ENCODE measurements around the gene WDR46. TPM values are rescaled to one million over a fixed set of nuclear protein-coding genes. Genes with fewer than 3 reads are reported as not detected.

Gene WDR46
- total and polyA plus RNA-seq, 5 experiments from 2014 or later: 53.3 to 83.7 (median 71.3) TPM

DNA sequence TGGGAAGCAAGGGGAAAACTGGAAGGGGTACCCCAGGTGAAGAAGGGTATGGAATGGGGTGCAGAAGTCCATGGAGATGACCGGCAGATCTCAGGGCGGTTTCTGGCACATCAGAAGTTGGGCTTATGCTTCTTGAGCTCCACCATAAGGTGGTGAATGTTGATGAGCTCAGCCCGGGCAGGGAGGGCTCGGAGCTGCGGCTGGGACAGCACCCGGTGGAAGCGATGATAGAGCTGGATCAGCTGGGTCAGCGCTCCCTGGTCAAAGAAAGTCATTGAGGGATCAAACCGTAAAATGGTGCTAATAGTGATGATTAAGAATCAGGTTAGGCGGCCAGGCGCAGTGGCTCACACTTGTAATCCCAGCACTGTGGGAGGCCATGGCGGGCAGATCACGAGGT is 38.3 kb downstream of the WDR46 start:
- peak overlapping the region; percentile 36 to 94 (median 90) for H3K4me3 Mint-ChIP-seq
- ATAC-seq (no peak), DNase-seq (no peak)
- peak overlapping the region; percentile 91 to 99 (median 98) for H3K27ac Mint-ChIP-seq
- POLR2A ChIA-PET: interaction anchor here (0.8 to 5.4 kb wide), 7 partner anchors 21 to 279 kb away, joined by 3 to 84 read pairs (median 37); partner anchors contain the start of genes B3GALT4, PFDN6, RGL2 and RING1
- peaks cover 0 to 37% (median 0%) of the 10 kb centered on the region in 3 donors for H3K36me3 Mint-ChIP-seq
- H3K4me1 Mint-ChIP-seq: peaks cover 22 to 41% (median 38%) of the 10 kb centered on the region in 4 donors
- H3K27me3 Mint-ChIP-seq: no peaks in the 10 kb centered on the region
- H3K9me3 Mint-ChIP-seq: no peaks in the 10 kb centered on the region

- POLR2A ChIA-PET: interaction anchor here (0.6 to 5.4 kb wide), 26 partner anchors 9 to 411 kb away, joined by 3 to 84 read pairs (median 8); partner anchors contain the start of genes B3GALT4, COL11A2, HLA-DPA1 and HSD17B8
- H3K4me1 Mint-ChIP-seq: peaks cover 22 to 41% (median 38%) of the 10 kb centered on the region in 4 donors
- H3K9me3 Mint-ChIP-seq: no peaks in the 10 kb centered on the region
These were observed 39.1 kb downstream of the WDR46 start for GRCh38 chr6:33249732-33250630.

GRCh38 chr6:33248932-33249731 is 39.9 kb downstream of the WDR46 start:
- H3K36me3 Mint-ChIP-seq: peaks cover 0 to 29% (median 0%) of the 10 kb centered on the region in 3 donors
- peaks cover 22 to 41% (median 38%) of the 10 kb centered on the region in 4 donors for H3K4me1 Mint-ChIP-seq
- DNase-seq (peak; percentile 87 to 98 (median 95)), ATAC-seq (peak; percentile 86 to 89)
- H3K27me3 Mint-ChIP-seq: no peaks in the 10 kb centered on the region
- POLR2A ChIA-PET: interaction anchor here (0.5 to 5.4 kb wide), 41 partner anchors 10 to 410 kb away, joined by 3 to 84 read pairs (median 6); partner anchors contain the start of genes B3GALT4, BRD2, COL11A2 and HLA-DPA1
- H3K27ac Mint-ChIP-seq: peak overlapping the region; percentile 91 to 99 (median 98)
- no peaks in the 10 kb centered on the region for H3K9me3 Mint-ChIP-seq
- peak overlapping the region; percentile 83 to 94 (median 90) for H3K4me3 Mint-ChIP-seq

More at GRCh38 chr6:33249732-33250630, 39.1 kb downstream of the WDR46 start:
- ATAC-seq (no peak), DNase-seq (peak in 2 of 10 donors; percentile 4 to 64)
- peaks cover 0 to 31% (median 0%) of the 10 kb centered on the region in 3 donors for H3K36me3 Mint-ChIP-seq
- peak overlapping the region; percentile 91 to 99 (median 98) for H3K27ac Mint-ChIP-seq
- H3K27me3 Mint-ChIP-seq: no peaks in the 10 kb centered on the region
- H3K4me3 Mint-ChIP-seq: peak overlapping the region; percentile 83 to 94 (median 90)

GRCh38 chr6:33248643-33248931 is 40.5 kb downstream of the WDR46 start:
- Mint-ChIP-seq H3K36me3 (peaks cover 0 to 27% (median 0%) of the 10 kb centered on the region in 3 donors), H3K4me3 (peak overlapping the region; percentile 83 to 94 (median 90)), H3K4me1 (peaks cover 22 to 41% (median 38%) of the 10 kb centered on the region in 4 donors)

GRCh38 chr6:33247977-33248642 is 40.9 kb downstream of the WDR46 start:
- Mint-ChIP-seq H3K9me3 (no peaks in the 10 kb centered on the region), H3K27ac (peak overlapping the region; percentile 86 to 99 (median 98)), H3K4me1 (peaks cover 22 to 41% (median 38%) of the 10 kb centered on the region in 4 donors), H3K27me3 (no peaks in the 10 kb centered on the region), H3K36me3 (peaks cover 0 to 26% (median 0%) of the 10 kb centered on the region in 3 donors), H3K4me3 (peak overlapping the region; percentile 83 to 94 (median 90))
- ATAC-seq: peak; percentile 36 to 40
- peak; percentile 83 to 95 (median 90) for DNase-seq
- POLR2A ChIA-PET: interaction anchor here (0.5 to 5.4 kb wide), 33 partner anchors 9 to 373 kb away, joined by 3 to 84 read pairs (median 7); partner anchors contain the start of genes B3GALT4, BRD2, HSD17B8 and ITPR3

More at GRCh38 chr6:33248643-33248931, 40.5 kb downstream of the WDR46 start:
- DNase-seq: peak in 3 of 10 donors; percentile 26 to 72 (median 55)
- POLR2A ChIA-PET: interaction anchor here (0.5 to 5.4 kb wide), 37 partner anchors 10 to 410 kb away, joined by 3 to 84 read pairs (median 7); partner anchors contain the start of genes B3GALT4, BRD2, HLA-DPA1 and HSD17B8
- no peaks in the 10 kb centered on the region for H3K9me3 Mint-ChIP-seq
- ATAC-seq: peak; percentile 30 to 43
- H3K27me3 Mint-ChIP-seq: no peaks in the 10 kb centered on the region
- peak overlapping the region; percentile 86 to 99 (median 98) for H3K27ac Mint-ChIP-seq

- POLR2A ChIA-PET: no interaction called here
- Mint-ChIP-seq H3K4me1 (peaks cover 11 to 19% (median 16%) of the 10 kb centered on the region in 4 donors), H3K36me3 (no peaks in the 10 kb centered on the region), H3K4me3 (no peak overlapping the region), H3K27ac (peak overlapping the region in 1 of 10 donors; percentile 45), H3K27me3 (peaks cover 0 to 11% (median 0%) of the 10 kb centered on the region in 5 donors), H3K9me3 (no peaks in the 10 kb centered on the region)
- ATAC-seq (no peak), DNase-seq (no peak)
These were observed 45.6 kb downstream of the WDR46 start for GRCh38 chr6:33243476-33243875.

DNA sequence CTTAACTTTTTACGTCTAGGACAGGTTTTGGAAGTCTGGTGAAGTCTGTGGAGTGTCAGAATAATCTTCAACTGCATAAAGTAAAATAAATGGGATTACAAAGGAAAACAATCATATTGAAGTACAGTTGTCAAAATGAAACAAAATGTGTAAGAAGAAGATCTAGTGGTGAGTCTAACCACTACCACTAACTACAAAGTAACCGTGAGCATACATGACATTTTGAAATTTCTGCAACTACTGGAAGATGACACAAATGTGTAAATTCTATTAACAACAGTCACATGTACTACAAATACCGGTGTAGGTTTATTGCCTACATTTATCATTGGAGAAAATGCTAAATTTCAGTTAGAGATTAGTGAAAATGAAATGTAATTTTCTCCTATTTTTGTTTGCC is 47.1 kb downstream of the WDR46 start:
- H3K4me1 Mint-ChIP-seq: peaks cover 7 to 13% (median 10%) of the 10 kb centered on the region in 4 donors
- H3K9me3 Mint-ChIP-seq: no peaks in the 10 kb centered on the region
- no peaks in the 10 kb centered on the region for H3K36me3 Mint-ChIP-seq
- DNase-seq: peak in 2 of 10 donors; percentile 23 to 31
- POLR2A ChIA-PET: interaction anchor here (0.7 to 1.1 kb wide), 2 partner anchors 44 to 125 kb away, joined by 3 read pairs; no protein-coding TSS in a partner anchor
- peak; percentile 72 to 76 for ATAC-seq
- peak overlapping the region in 9 of 10 donors; percentile 7 to 74 (median 44) for H3K4me3 Mint-ChIP-seq
- peaks cover 0 to 11% (median 0%) of the 10 kb centered on the region in 5 donors for H3K27me3 Mint-ChIP-seq
- H3K27ac Mint-ChIP-seq: peak overlapping the region in 8 of 10 donors; percentile 46 to 87 (median 69)

DNA sequence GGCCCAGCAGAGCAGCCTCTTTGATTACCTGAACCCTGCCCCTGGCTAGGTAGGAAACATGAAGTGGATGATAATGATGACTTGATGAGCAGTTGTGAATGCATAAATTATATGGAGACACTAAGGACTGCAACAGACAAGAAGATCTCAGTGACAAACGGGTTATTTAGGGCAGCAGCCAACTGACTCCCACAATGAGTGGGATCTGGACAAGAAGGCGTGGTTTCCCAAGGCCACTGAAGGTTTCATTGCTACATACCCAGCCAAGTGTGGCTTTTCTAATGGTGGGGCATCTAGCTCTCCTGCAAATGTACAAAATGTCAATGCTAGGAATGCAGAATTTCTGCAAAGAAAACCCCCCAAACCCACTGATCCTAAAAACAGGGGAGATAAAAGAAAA is 51.3 kb downstream of the WDR46 start:
- Mint-ChIP-seq H3K4me1 (peaks cover 7 to 13% (median 10%) of the 10 kb centered on the region in 4 donors), H3K36me3 (no peaks in the 10 kb centered on the region), H3K27me3 (peaks cover 2 to 26% (median 11%) of the 10 kb centered on the region in 5 donors), H3K4me3 (no peak overlapping the region), H3K27ac (no peak overlapping the region), H3K9me3 (no peaks in the 10 kb centered on the region)
- no peak for ATAC-seq
- DNase-seq: no peak
- POLR2A ChIA-PET: no interaction called here

DNA sequence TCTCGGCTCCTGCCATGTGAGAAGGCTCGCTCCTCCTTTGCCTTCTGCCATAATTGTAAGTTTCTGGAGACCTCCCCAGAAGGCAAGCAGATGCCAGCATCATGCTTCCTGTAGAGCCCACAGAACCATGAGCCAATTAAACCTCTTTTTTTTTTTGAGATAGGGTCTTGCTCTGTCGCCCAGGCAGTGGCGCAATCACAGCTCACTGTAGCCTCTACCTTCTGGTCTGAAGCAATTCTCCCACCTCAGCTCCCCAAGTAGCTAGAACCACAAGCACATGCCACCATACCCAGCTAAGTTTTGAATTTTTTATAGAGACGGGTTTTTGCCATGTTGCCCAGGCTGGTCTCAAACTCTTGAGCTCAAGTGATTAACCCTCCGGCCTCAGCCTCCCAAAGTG is 52.2 kb downstream of the WDR46 start:
- Mint-ChIP-seq H3K4me1 (peaks cover 1 to 6% (median 4%) of the 10 kb centered on the region in 4 donors), H3K27me3 (peaks cover 3 to 29% (median 11%) of the 10 kb centered on the region in 5 donors), H3K4me3 (no peak overlapping the region), H3K36me3 (no peaks in the 10 kb centered on the region), H3K9me3 (no peaks in the 10 kb centered on the region), H3K27ac (no peak overlapping the region)
- DNase-seq: no peak
- POLR2A ChIA-PET: interaction anchor here (2.1 kb wide), 1 partner anchor 12 kb away, joined by 7 read pairs; no protein-coding TSS in a partner anchor
- ATAC-seq: no peak

GRCh38 chr6:33236328-33236727 is 52.7 kb downstream of the WDR46 start:
- ATAC-seq (no peak), DNase-seq (no peak)
- peaks cover 3 to 30% (median 11%) of the 10 kb centered on the region in 5 donors for H3K27me3 Mint-ChIP-seq
- no peak overlapping the region for H3K27ac Mint-ChIP-seq
- H3K36me3 Mint-ChIP-seq: no peaks in the 10 kb centered on the region
- no peaks in the 10 kb centered on the region for H3K9me3 Mint-ChIP-seq
- no peak overlapping the region for H3K4me3 Mint-ChIP-seq
- H3K4me1 Mint-ChIP-seq: peaks cover 0 to 2% (median 1%) of the 10 kb centered on the region in 4 donors
- POLR2A ChIA-PET: interaction anchor here (0.6 to 2.1 kb wide), 4 partner anchors 12 to 72 kb away, joined by 3 to 7 read pairs (median 4); partner anchors contain the start of gene RING1

- peaks cover 3 to 28% (median 11%) of the 10 kb centered on the region in 5 donors for H3K27me3 Mint-ChIP-seq
- no peak overlapping the region for H3K4me3 Mint-ChIP-seq
- POLR2A ChIA-PET: interaction anchor here (1.0 to 2.1 kb wide), 2 partner anchors 13 to 27 kb away, joined by 3 to 7 read pairs; partner anchors contain the start of gene RING1
- no peak for ATAC-seq
- H3K36me3 Mint-ChIP-seq: no peaks in the 10 kb centered on the region
- no peaks in the 10 kb centered on the region for H3K4me1 Mint-ChIP-seq
- DNase-seq: no peak
- H3K27ac Mint-ChIP-seq: peak overlapping the region in 1 of 10 donors; percentile 35
- H3K9me3 Mint-ChIP-seq: no peaks in the 10 kb centered on the region
These were observed 53.8 kb downstream of the WDR46 start for GRCh38 chr6:33235221-33235634.

Measured in naive thymus-derived CD8-positive, alpha-beta T cell (primary cell).